Chondrocyte (in vitro differentiated cells): ENCODE data around the gene PDZRN3. TPM values are rescaled to one million over a fixed set of nuclear protein-coding genes. Genes with fewer than 3 reads are reported as not detected.

Experiments used
- DNase-seq: peaks from one replicate; pipeline ENCODE4 v3.0.0; 2021; ENCODE audit warnings: mixed read lengths, low spot score
- H3K27ac Mint-ChIP-seq: one replicate; pipeline ENCODE4 v1.8.0; 2021; ENCODE audit warnings: mild to moderate bottlenecking, moderate library complexity, mixed read lengths; ENCODE audit not compliant: unreplicated experiment
- H3K27me3 Mint-ChIP-seq: 2 replicates; pipeline ENCODE4 v1.8.0; 2021; ENCODE audit warnings: low read depth, mixed read lengths
- H3K36me3 Mint-ChIP-seq: 2 replicates; pipeline ENCODE4 v1.8.0; 2021; ENCODE audit warnings: low read depth, mixed read lengths
- H3K4me1 Mint-ChIP-seq: 2 replicates; pipeline ENCODE4 v1.8.0; 2021; ENCODE audit warnings: low read depth, mild to moderate bottlenecking, mixed read lengths
- H3K4me3 Mint-ChIP-seq: one replicate; pipeline ENCODE4 v1.8.0; 2021; ENCODE audit warnings: mild to moderate bottlenecking, moderate library complexity, mixed read lengths; ENCODE audit not compliant: unreplicated experiment
- H3K9me3 Mint-ChIP-seq: 2 replicates; pipeline ENCODE4 v1.8.0; 2021; ENCODE audit warnings: low read depth, mixed read lengths
- CTCF ChIP-seq: fragments of 200-600 bp; sonication (generic); IDR thresholded peaks from 2 replicates; pipeline ENCODE4 v1.5.0; 2021; ENCODE audit warnings: antibody characterized with exemption, mild to moderate bottlenecking, moderate library complexity
- total RNA-seq: library from RNA; stranded (reverse); gene quantifications from 3 replicates; pipeline ENCODE4 v1.2.1, GENCODE V29; 2021

PDZRN3 gene
- total RNA-seq, 1 donor from 2014 or later, result 19.4 TPM

GRCh38 chr3:73491287-73491662 lies 133.5 kb downstream of the PDZRN3 start:
- no peak for DNase-seq
- H3K27me3 Mint-ChIP-seq, result no peaks in the 10 kb centered on the region
- no peak for TF ChIP-seq CTCF
- H3K4me1 Mint-ChIP-seq, result peaks cover 39% of the 10 kb centered on the region
- H3K9me3 Mint-ChIP-seq, result no peaks in the 10 kb centered on the region
- no peaks in the 10 kb centered on the region for H3K36me3 Mint-ChIP-seq
- H3K27ac Mint-ChIP-seq, result peak overlapping the region; percentile 49
- H3K4me3 Mint-ChIP-seq, result no peak overlapping the region

- no peak for TF ChIP-seq CTCF
- peak overlapping the region; percentile 71 for H3K27ac Mint-ChIP-seq
- H3K4me3 Mint-ChIP-seq, result no peak overlapping the region
- H3K27me3 Mint-ChIP-seq, result no peaks in the 10 kb centered on the region
- no peaks in the 10 kb centered on the region for H3K36me3 Mint-ChIP-seq
- H3K4me1 Mint-ChIP-seq, result peaks cover 44% of the 10 kb centered on the region
- no peak for DNase-seq
- no peaks in the 10 kb centered on the region for H3K9me3 Mint-ChIP-seq
Observed at GRCh38 chr3:73490453-73491286, 134.1 kb downstream of the PDZRN3 start.

- Mint-ChIP-seq H3K4me1 (peaks cover 31% of the 10 kb centered on the region), H3K36me3 (no peaks in the 10 kb centered on the region), H3K9me3 (no peaks in the 10 kb centered on the region), H3K27me3 (no peaks in the 10 kb centered on the region), H3K4me3 (no peak overlapping the region), H3K27ac (no peak overlapping the region)
- no peak for DNase-seq
- no peak for TF ChIP-seq CTCF
Observed at GRCh38 chr3:73485877-73486330, 138.8 kb downstream of the PDZRN3 start.

- TF ChIP-seq CTCF, result no peak
- no peaks in the 10 kb centered on the region for H3K9me3 Mint-ChIP-seq
- H3K36me3 Mint-ChIP-seq, result no peaks in the 10 kb centered on the region
- H3K4me3 Mint-ChIP-seq, result no peak overlapping the region
- no peak overlapping the region for H3K27ac Mint-ChIP-seq
- H3K4me1 Mint-ChIP-seq, result peaks cover 32% of the 10 kb centered on the region
- no peak for DNase-seq
- H3K27me3 Mint-ChIP-seq, result no peaks in the 10 kb centered on the region
Observed at GRCh38 chr3:73484656-73485248, 140.0 kb downstream of the PDZRN3 start.

GRCh38 chr3:73481888-73482287 lies 142.9 kb downstream of the PDZRN3 start:
- Mint-ChIP-seq H3K27me3 (no peaks in the 10 kb centered on the region), H3K4me1 (peaks cover 32% of the 10 kb centered on the region), H3K9me3 (peaks cover 4% of the 10 kb centered on the region), H3K4me3 (no peak overlapping the region), H3K36me3 (no peaks in the 10 kb centered on the region), H3K27ac (no peak overlapping the region)
- no peak for DNase-seq
- TF ChIP-seq CTCF, result no peak
